Activated naive CD8-positive, alpha-beta T cell treated with anti-CD3 and anti-CD28 coated beads, Interleukin-2, amount 10 ng/mL, durations not matched to agents 7 days and 5 days (primary cell): ENCODE data around the gene FKBP5. TPM values are rescaled to one million over a fixed set of nuclear protein-coding genes. Genes with fewer than 3 reads are reported as not detected.
"Not testable (repeated sequence)": the region's sequence is repeated elsewhere in the genome, so short reads cannot be mapped to it uniquely, and the experiment has no call there.

Experiments
- ATAC-seq: fragments of 150-1000 bp; cut with Tn5 transposase; one replicate; pipeline ENCODE4 v1.10.0; 2021; ENCODE audit warnings: low read depth, moderate library complexity
- POLR2A ChIA-PET: fragments of 350-600 bp; sonication (Branson Sonifier 250); formaldehyde crosslinking; loops from one replicate; lab custom pipeline; 2021; ENCODE audit warnings: antibody characterized with exemption; lab: Charles Lee
- DNase-seq: peaks from one replicate; pipeline ENCODE4 v3.0.0; 2021
- H3K27ac Mint-ChIP-seq: one replicate; pipeline ENCODE4 v1.8.0; 2022; ENCODE audit warnings: mild to moderate bottlenecking, mixed read lengths
- H3K27me3 Mint-ChIP-seq: one replicate; pipeline ENCODE4 v1.8.0; 2022; ENCODE audit warnings: mild to moderate bottlenecking, moderate library complexity, mixed read lengths
- H3K36me3 Mint-ChIP-seq: one replicate; pipeline ENCODE4 v1.8.0; 2021; ENCODE audit warnings: mild to moderate bottlenecking, mixed read lengths
- H3K4me1 Mint-ChIP-seq: one replicate; pipeline ENCODE4 v1.8.0; 2021; ENCODE audit warnings: mixed read lengths
- H3K4me3 Mint-ChIP-seq: one replicate; pipeline ENCODE4 v1.8.0; 2022; ENCODE audit warnings: mild to moderate bottlenecking, moderate library complexity, mixed read lengths
- H3K9me3 Mint-ChIP-seq: one replicate; pipeline ENCODE4 v1.8.0; 2021; ENCODE audit warnings: mixed read lengths
- total RNA-seq, 2 experiments: library from RNA; stranded (reverse); gene quantifications; one replicate each; pipeline ENCODE4 v1.2.3, GENCODE V29; 2021

The FKBP5 gene
- total RNA-seq = 10 to 100 TPM; 78.6 to 79.8 TPM

DNA sequence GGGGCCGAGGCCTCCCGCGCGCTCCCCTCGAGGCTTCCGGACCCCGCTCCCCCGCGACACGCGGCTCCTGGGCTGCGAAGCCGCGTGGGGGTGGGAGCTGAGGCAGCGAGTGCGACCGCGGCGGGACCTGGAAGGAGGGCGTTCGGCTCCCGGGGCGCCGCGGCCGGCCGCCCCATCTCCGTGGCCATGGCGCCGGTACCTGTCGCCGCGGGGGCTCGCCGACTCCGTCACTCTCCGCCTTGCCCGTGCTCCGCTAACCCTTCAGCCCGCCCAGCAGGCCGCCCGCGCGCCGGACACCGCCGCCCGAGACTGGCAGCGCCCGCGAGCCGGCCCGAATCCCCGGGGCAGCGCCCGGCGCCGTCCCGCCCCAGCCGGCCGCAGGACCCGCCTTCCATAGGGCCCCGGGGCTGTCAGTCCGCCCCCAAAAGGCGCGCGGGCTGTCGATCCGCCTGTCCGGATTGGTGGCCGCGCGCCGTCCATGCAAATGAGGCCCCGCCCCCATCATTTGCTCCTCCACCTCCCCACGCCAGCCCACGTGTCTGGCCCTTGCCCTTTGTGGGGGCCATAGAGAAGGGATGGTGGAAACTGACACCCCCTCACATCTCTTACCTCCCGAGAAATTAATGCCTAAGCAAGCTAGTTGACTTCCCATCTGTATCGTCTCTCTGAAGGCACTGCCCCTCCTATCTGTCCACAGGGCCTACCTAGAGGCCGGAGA, at the start of gene FKBP5:
Gene FKBP5, minus strand, starts transcription at position 311 of the 718 bp plus-strand sequence. CDS start 46,091 bp downstream, outside the sequence.
- DNase-seq (peak; percentile 92), ATAC-seq (peak; percentile 92)
- Mint-ChIP-seq H3K36me3 (peaks cover 6% of the 10 kb centered on the region), H3K27me3 (no peaks in the 10 kb centered on the region), H3K4me3 (peak within 1 kb of the TSS; percentile 100), H3K27ac (peak within 1 kb of the TSS; percentile 98), H3K4me1 (peaks cover 8% of the 10 kb centered on the region), H3K9me3 (no peaks in the 10 kb centered on the region)
- POLR2A ChIA-PET = interaction anchor here (0.5 to 3.3 kb wide), 6 partner anchors 17 to 78 kb away, joined by 3 to 25 read pairs (median 6); no protein-coding TSS in a partner anchor

DNA sequence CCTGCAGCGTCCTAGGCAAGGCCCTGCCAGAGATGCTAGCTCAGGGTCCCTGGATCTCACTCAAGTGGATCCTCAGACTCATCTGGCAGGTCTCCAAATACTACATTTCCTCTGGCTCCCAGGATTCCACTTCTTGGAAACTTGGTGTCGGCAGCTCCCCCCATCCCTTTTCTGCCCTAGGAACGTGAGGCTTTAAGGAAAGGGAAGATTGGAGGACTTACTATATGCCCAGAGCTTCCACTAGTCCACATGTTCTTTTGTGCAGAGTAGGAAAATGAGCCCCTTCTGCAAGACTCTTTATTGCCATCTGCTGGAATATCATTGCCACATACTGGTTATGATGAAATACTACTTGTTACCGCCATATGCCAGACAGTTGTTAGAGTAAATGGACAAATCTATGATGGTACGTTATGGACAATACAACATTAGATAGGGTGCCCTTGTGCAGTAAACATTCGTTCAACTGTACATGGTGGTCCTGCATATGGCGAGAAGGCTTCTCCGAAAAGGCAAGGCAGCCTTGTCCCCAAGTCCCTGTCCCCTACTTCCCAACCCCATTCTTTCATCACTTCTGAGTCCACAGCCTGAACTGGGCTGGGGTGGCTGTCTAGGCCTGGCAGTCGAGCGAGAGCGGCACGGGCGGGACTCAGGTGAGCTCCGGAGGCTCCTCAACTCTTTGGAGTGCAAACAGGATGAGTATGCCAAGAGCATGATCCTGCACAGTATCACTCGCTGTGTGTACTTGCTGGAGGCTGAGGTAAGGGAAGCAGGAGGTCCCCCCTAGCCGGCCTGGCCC, 48.9 kb upstream of the FKBP5 start:
- peak; percentile 46 for DNase-seq
- H3K27ac Mint-ChIP-seq = peak overlapping the region; percentile 85

GRCh38 chr6:35736982-35737412, 48.3 kb upstream of the FKBP5 start, which contains the start of gene ARMC12:
TSS of gene ARMC12 (plus strand) at chr6:35737032. CDS start at chr6:35737109, 77 bp downstream.
- Mint-ChIP-seq H3K27ac (peak within 1 kb of the TSS; percentile 85), H3K9me3 (no peaks in the 10 kb centered on the region), H3K4me1 (peaks cover 23% of the 10 kb centered on the region), H3K36me3 (no peaks in the 10 kb centered on the region), H3K4me3 (no peak within 1 kb of the TSS), H3K27me3 (no peaks in the 10 kb centered on the region)
- POLR2A ChIA-PET = interaction anchor here (0.6 to 1.1 kb wide), 6 partner anchors 9 to 214 kb away, joined by 3 to 5 read pairs (median 3); no protein-coding TSS in a partner anchor
- no peak for ATAC-seq
- no peak for DNase-seq

More for the DNA sequence above, 48.9 kb upstream of the FKBP5 start:
- H3K36me3 Mint-ChIP-seq = no peaks in the 10 kb centered on the region
- no peaks in the 10 kb centered on the region for H3K27me3 Mint-ChIP-seq
- no peaks in the 10 kb centered on the region for H3K9me3 Mint-ChIP-seq
- no peak overlapping the region for H3K4me3 Mint-ChIP-seq
- POLR2A ChIA-PET = interaction anchor here (0.6 to 1.0 kb wide), 3 partner anchors 50 to 215 kb away, joined by 3 to 4 read pairs (median 3); no protein-coding TSS in a partner anchor
- peak; percentile 67 for ATAC-seq
- H3K4me1 Mint-ChIP-seq = peaks cover 19% of the 10 kb centered on the region

- H3K27ac Mint-ChIP-seq = peak overlapping the region; percentile 61
- H3K27me3 Mint-ChIP-seq = no peaks in the 10 kb centered on the region
- no peaks in the 10 kb centered on the region for H3K9me3 Mint-ChIP-seq
- ATAC-seq (peak; percentile 17), DNase-seq (peak; percentile 84)
- POLR2A ChIA-PET = interaction anchor here (0.6 to 1.1 kb wide), 7 partner anchors 9 to 319 kb away, joined by 3 to 5 read pairs (median 3); no protein-coding TSS in a partner anchor
- peaks cover 24% of the 10 kb centered on the region for H3K4me1 Mint-ChIP-seq
- H3K4me3 Mint-ChIP-seq = no peak overlapping the region
- no peaks in the 10 kb centered on the region for H3K36me3 Mint-ChIP-seq
Measured at GRCh38 chr6:35736253-35736894, 47.7 kb upstream of the FKBP5 start.

GRCh38 chr6:35735452-35735851, 46.7 kb upstream of the FKBP5 start:
- ATAC-seq (no peak), DNase-seq (no peak)
- no peaks in the 10 kb centered on the region for H3K36me3 Mint-ChIP-seq
- no peaks in the 10 kb centered on the region for H3K9me3 Mint-ChIP-seq
- H3K4me3 Mint-ChIP-seq = no peak overlapping the region
- H3K4me1 Mint-ChIP-seq = peaks cover 29% of the 10 kb centered on the region
- POLR2A ChIA-PET = interaction anchor here (1.1 kb wide), 1 partner anchor 46 kb away, joined by 3 read pairs; no protein-coding TSS in a partner anchor
- no peak overlapping the region for H3K27ac Mint-ChIP-seq
- no peaks in the 10 kb centered on the region for H3K27me3 Mint-ChIP-seq

- H3K27me3 Mint-ChIP-seq, DNase-seq, H3K4me3 Mint-ChIP-seq, ATAC-seq, H3K27ac Mint-ChIP-seq, H3K36me3 Mint-ChIP-seq, H3K9me3 Mint-ChIP-seq: not testable (repeated sequence)
- H3K4me1 Mint-ChIP-seq = peaks cover 38% of the 10 kb centered on the region
- POLR2A ChIA-PET = interaction anchor here (0.7 kb wide), 1 partner anchor 66 kb away, joined by 3 read pairs; no protein-coding TSS in a partner anchor
Measured at GRCh38 chr6:35734319-35734718, 45.6 kb upstream of the FKBP5 start.

DNA sequence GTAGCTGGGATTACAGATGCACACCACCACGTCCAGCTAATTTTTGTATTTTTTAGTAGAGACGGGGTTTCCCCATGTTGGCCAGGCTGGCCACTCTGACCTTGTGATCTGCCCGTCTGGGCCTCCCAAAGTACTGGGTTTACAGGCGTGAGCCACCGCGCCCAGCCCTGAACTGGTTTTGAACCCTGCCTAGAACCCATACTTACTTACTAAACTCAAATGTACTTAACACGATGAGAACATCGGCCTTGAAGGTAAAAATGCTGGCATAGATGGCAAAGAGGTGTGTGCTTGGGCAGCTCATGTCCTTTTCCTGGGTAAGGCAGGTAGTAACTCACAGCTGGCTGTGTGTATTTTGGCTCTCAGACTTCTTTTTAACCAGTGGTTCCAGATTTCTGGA, 44.9 kb upstream of the FKBP5 start:
- DNase-seq (no peak), ATAC-seq (no peak)
- Mint-ChIP-seq H3K9me3 (no peaks in the 10 kb centered on the region), H3K4me3 (no peak overlapping the region), H3K27me3 (no peaks in the 10 kb centered on the region), H3K36me3 (no peaks in the 10 kb centered on the region), H3K27ac (no peak overlapping the region), H3K4me1 (peaks cover 43% of the 10 kb centered on the region)
- POLR2A ChIA-PET = interaction anchor here (0.7 kb wide), 1 partner anchor 66 kb away, joined by 3 read pairs; no protein-coding TSS in a partner anchor

- POLR2A ChIA-PET = interaction anchor here (0.6 to 3.3 kb wide), 16 partner anchors 10 to 431 kb away, joined by 3 to 19 read pairs (median 4); no protein-coding TSS in a partner anchor
- Mint-ChIP-seq H3K9me3 (no peaks in the 10 kb centered on the region), H3K27me3 (no peaks in the 10 kb centered on the region), H3K4me3 (peak overlapping the region; percentile 88), H3K36me3 (no peaks in the 10 kb centered on the region), H3K27ac (peak overlapping the region; percentile 99), H3K4me1 (peaks cover 49% of the 10 kb centered on the region)
- peak; percentile 97 for DNase-seq
- ATAC-seq = peak; percentile 62
Measured at GRCh38 chr6:35731736-35732532, 43.2 kb upstream of the FKBP5 start.

DNA sequence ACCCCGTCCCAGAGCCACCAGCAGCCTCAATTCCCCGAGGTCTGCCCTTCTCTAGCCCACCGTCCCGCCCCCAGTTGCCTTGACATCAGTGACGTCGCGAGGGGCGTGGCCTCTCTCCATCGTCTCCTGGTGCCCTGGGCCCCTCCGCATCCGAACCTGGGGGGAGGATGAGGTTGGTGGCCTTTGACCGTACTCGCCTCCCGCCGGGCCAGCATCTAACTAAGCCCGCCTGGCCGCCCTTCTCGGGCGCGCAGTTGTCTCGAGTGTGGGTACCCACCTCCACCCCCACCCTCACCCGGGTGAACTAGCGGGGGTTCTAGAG, 42.7 kb upstream of the FKBP5 start:
- Mint-ChIP-seq H3K4me3 (peak overlapping the region; percentile 88), H3K4me1 (peaks cover 55% of the 10 kb centered on the region), H3K9me3 (no peaks in the 10 kb centered on the region), H3K27ac (peak overlapping the region; percentile 99), H3K27me3 (no peaks in the 10 kb centered on the region), H3K36me3 (no peaks in the 10 kb centered on the region)
- ATAC-seq (peak; percentile 44), DNase-seq (peak; percentile 98)
- POLR2A ChIA-PET = interaction anchor here (0.9 to 3.3 kb wide), 12 partner anchors 13 to 430 kb away, joined by 3 to 19 read pairs (median 5); no protein-coding TSS in a partner anchor

GRCh38 chr6:35730745-35731413, 42.2 kb upstream of the FKBP5 start:
- DNase-seq (no peak), ATAC-seq (peak; percentile 5)
- Mint-ChIP-seq H3K9me3 (no peaks in the 10 kb centered on the region), H3K27ac (peak overlapping the region; percentile 99), H3K36me3 (no peaks in the 10 kb centered on the region), H3K4me1 (peaks cover 56% of the 10 kb centered on the region), H3K27me3 (no peaks in the 10 kb centered on the region), H3K4me3 (peak overlapping the region; percentile 88)
- POLR2A ChIA-PET = interaction anchor here (0.6 to 3.3 kb wide), 11 partner anchors 12 to 280 kb away, joined by 3 to 19 read pairs (median 5); no protein-coding TSS in a partner anchor

- no peaks in the 10 kb centered on the region for H3K36me3 Mint-ChIP-seq
- ATAC-seq (no peak), DNase-seq (no peak)
- no peaks in the 10 kb centered on the region for H3K9me3 Mint-ChIP-seq
- H3K27ac Mint-ChIP-seq = peak overlapping the region; percentile 99
- no peaks in the 10 kb centered on the region for H3K27me3 Mint-ChIP-seq
- H3K4me3 Mint-ChIP-seq = peak overlapping the region; percentile 41
- H3K4me1 Mint-ChIP-seq = peaks cover 64% of the 10 kb centered on the region
- POLR2A ChIA-PET = interaction anchor here (2.6 to 3.3 kb wide), 2 partner anchors 60 to 63 kb away, joined by 11 to 19 read pairs; no protein-coding TSS in a partner anchor
Measured at GRCh38 chr6:35729722-35730121, 41.0 kb upstream of the FKBP5 start.
